GM12864 (cell line): ENCODE data around the gene SH3BGRL2.

Experiments
- DNase-seq: peaks from one replicate; pipeline ENCODE4 v3.0.0-alpha.2; 2011; ENCODE audit warnings: low read depth
- H3K4me3 ChIP-seq: 2 replicates; pipeline ENCODE4 v1.5.1; 2011; ENCODE audit warnings: mild to moderate bottlenecking, low read depth, low read length, control low read depth
- TF ChIP-seq, protein P1 (sequence below): IDR thresholded peaks from 2 replicates; pipeline ENCODE4 v1.5.1; 2011; ENCODE audit warnings: low read depth, mild to moderate bottlenecking, moderate library complexity, low read length, control low read depth, inconsistent platforms; ENCODE audit errors: missing control alignments

Gene SH3BGRL2

GRCh38 chr6:79623106-79623505 is 8.0 kb upstream of the SH3BGRL2 start:
- DNase-seq, result no peak
- H3K4me3 ChIP-seq, result no peak overlapping the region
- TF ChIP-seq, protein P1, sequence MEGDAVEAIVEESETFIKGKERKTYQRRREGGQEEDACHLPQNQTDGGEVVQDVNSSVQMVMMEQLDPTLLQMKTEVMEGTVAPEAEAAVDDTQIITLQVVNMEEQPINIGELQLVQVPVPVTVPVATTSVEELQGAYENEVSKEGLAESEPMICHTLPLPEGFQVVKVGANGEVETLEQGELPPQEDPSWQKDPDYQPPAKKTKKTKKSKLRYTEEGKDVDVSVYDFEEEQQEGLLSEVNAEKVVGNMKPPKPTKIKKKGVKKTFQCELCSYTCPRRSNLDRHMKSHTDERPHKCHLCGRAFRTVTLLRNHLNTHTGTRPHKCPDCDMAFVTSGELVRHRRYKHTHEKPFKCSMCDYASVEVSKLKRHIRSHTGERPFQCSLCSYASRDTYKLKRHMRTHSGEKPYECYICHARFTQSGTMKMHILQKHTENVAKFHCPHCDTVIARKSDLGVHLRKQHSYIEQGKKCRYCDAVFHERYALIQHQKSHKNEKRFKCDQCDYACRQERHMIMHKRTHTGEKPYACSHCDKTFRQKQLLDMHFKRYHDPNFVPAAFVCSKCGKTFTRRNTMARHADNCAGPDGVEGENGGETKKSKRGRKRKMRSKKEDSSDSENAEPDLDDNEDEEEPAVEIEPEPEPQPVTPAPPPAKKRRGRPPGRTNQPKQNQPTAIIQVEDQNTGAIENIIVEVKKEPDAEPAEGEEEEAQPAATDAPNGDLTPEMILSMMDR, result no peak

DNA sequence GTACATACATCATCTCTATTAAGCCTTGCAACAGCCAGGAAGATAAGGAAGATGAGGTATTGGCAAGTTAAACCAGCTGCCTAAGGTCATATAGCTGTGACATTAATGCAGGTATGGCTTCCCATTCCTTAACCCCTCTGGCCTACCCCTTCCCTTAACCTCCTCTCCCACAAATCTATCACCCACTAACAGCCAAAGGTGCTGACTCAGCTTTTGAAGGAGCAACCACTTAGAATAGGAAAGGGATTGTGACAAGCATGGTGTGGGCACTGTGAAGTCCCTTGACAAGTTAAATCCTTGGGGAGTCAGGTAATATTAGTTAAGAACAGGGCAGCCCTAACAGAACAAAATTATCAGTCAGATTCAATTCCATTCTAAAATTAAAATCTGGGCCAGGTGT is 5.4 kb upstream of the SH3BGRL2 start:
- H3K4me3 ChIP-seq, result no peak overlapping the region
- DNase-seq, result no peak
- TF ChIP-seq, protein P1, result no peak

DNA sequence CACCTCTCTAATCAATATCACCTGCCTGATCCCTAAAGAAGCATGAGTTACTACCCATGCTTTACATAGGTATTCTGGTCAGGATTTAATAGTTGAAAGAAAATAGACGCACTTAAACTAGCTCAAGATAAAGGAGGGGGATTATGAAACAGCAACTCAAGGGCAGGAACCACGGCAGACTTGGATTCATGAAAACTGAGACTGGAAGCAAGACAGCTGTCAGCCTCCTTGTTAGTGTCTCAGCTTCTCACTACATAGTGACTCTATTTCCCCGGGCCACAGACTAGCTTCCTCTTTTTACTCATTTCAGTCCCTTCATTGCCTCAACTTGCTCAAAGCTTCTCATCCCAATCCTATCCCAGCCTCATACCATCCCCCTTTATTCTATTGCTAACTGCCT is 4.3 kb upstream of the SH3BGRL2 start:
- no peak for DNase-seq
- H3K4me3 ChIP-seq, result no peak overlapping the region
- TF ChIP-seq, protein P1, result no peak

- TF ChIP-seq, protein P1, result no peak
- H3K4me3 ChIP-seq, result no peak overlapping the region
- no peak for DNase-seq
Measured at GRCh38 chr6:79627422-79627821, 3.7 kb upstream of the SH3BGRL2 start.

- no peak for DNase-seq
- no peak overlapping the region for H3K4me3 ChIP-seq
- TF ChIP-seq, protein P1, result no peak
Measured at GRCh38 chr6:79628466-79629288, 2.5 kb upstream of the SH3BGRL2 start.

DNA sequence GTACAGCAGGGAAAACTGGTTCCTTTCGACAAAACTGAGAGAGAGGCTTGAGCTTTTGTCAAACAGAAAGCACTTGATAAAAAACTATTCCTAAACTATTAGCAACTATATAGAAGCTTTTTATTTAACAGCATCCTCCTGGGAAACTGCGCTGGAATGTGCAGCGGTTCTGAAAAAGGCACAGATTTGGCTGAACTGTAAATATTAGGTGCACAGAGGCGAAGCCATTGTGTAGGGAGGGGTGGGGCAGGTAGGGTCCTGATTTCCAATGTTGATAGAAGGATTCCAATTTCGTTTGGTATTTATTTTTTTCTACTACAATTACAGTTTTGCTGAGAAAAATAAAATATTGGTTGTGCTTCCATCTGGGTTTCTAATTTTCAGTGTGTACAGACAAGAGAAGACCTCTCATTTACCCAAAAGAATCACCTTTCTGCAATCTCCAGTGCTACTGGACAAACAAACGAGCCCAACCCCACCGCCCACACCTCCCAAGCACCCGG is 698 bp upstream of the SH3BGRL2 start:
- DNase-seq, result no peak
- no peak overlapping the region for H3K4me3 ChIP-seq
- TF ChIP-seq, protein P1, result no peak
